Stimulated activated CD4-positive, alpha-beta T cell treated with anti-CD3 and anti-CD28 coated beads, Interleukin-4, amount 100 ng/mL, for 1 hour (primary cell): Measurements from ENCODE around the gene PLXNC1.

ENCODE experiments used
- DNase-seq: peaks from one replicate; pipeline ENCODE4 v3.0.0-alpha.2; 2020

PLXNC1 gene

DNA sequence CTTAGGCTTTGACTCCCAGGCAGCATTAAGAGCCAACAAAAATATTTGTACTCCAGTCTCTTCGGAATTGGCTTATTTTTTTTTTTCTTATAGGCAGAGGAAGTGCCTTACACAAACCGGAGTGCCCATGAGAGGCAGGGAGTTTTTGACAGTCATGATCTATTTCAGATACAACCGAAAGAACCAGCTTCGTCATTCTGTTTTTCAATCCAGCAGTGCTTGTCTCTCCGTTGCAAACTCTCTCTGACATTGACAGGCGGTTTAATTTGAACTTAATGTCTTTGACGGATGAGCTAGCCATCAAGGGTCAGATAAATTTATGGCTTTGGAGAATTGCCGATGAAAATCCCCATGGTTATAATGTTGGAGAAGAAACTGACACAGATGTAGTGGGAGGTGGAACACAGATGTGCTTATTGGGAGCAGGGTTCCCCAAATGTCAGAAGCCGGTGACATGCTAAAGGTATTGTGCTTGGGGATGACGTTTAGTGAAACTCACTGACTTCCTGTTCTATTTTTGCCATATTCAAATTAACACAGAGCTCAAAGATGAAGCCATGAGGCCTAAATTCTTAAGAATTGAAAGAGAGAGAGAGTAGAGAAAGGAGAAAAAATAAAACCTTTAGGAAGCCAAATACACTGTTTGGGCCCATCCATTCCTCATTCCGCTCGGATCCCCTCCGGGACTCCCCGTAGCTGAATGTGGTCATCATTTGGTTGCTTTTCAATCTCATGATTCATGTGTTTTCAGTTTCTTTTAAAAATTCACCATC is 59.7 kb downstream of the PLXNC1 start:
- DNase-seq, result peak; percentile 45

DNA sequence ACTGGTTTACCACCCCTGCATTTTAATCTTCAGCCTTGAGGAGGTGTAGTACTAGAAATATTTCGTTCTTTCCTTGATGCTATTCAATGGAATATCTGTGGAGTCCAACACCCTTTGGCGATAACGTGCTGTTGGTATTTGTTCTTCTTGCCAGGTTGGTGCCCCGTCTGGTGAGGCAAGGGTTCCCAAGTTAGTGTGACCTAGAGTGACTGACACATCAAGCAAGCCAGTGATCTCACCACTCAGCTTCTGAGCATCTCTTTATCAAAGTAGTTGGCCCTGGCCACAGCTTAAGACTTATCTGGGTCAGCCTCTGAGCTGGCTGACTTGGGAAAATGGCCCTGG is 60.2 kb downstream of the PLXNC1 start:
- DNase-seq, result peak; percentile 8

DNA sequence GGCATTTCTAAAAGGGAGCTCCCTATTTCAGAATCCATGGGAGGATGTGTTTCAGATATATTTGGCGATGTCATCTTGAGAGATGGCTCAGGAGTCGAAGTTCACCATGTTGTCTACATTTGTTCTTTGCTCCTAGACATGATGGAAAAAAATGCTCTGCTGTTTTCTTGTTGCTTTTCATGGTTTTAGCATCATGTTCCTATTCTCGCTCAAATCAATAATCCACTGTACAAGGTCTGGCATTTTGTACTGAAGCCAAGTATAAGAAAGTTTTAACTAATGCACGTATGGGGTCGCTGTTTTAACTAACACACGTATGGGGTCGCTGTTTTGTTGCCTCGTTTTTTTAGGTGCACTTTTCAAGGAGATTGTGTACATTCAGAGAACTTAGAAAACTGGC is 60.9 kb downstream of the PLXNC1 start:
- no peak for DNase-seq

DNA sequence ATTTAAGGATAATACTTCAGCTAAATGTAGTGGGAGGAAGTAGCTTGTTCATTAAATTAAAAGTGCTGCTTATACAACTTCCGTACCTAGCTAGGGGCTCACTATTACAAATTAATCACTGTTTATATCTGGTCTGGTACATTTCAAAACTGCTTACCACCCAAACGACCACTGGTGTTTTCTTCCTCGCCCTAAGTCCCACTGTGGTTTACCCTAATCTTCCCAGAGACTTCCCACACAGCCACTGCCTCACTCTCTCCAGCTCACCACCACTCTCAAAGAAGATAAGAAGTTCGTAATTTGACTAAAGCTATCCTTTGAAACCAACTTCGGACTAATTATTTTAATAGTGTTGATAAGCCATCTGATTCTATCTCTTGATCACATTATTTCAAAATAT is 62.6 kb downstream of the PLXNC1 start:
- DNase-seq, result no peak

DNA sequence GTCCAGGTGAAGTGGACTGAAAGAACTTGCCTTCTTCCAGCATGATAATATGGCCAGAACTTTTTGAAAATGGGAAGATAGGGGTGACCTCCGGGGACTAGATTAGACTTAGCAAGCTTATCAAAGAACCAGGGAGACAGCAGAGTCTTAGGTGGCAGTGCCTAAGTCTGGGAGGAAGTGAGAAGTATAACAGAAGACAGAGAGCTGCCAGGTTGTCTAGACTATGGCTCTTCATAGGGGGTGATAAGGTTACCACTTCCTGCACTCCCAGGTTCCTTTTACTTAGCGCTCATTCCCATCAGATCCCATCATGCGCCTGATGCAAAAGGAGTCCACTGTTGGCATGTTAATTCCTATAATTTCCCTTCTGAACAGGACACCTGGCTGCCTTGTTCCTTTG is 69.9 kb downstream of the PLXNC1 start:
- no peak for DNase-seq

DNA sequence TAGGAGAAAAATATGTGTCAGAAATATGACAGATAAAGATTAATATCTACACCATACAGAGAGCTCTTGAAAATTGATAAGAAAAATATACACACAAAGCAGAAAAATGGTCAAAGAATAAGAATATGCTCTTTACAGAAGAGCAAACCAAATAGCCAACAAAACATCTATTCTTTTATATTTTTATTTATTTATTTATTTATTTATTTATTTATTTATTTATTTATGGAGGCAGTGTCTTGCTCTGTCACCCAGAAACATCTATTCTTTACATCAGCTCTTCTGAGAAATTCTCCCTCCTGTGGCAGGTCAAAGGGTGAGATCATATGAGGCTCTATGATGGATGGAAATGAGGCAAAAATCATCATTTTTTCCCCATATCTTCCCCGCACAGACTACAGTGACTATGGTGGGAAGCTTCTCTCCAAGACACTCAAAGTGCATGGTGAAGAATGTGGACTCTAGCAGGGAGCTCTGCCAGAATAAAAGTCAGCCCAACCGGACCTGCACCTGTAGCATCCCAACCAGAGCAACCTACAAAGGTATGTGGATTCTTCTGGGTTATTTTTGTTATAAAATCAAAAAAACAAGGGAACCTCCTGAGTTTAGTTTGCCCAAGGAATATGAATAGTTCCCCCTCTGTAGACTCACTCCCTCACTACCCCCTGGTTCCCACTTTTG is 71.4 kb downstream of the PLXNC1 start:
- DNase-seq, result no peak

DNA sequence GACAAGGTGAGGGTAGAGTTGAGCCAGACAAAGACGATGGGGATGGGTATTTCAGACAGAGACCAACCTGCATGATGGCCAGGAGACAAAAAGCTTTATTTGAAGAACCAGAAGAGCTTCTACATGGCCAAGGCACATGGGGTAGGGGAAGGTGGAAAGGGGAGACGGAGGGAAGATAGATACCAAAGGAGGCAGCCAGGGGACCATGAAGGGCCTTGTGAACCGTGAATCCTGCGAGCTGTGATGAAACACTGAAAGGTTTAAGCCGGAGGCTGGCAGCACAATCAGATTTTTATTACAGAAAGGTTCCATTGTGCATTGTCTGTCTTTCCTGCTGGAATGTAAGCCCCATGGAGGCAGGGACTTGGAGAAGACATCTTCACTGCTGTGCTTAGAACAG is 72.4 kb downstream of the PLXNC1 start:
- DNase-seq, result no peak

DNA sequence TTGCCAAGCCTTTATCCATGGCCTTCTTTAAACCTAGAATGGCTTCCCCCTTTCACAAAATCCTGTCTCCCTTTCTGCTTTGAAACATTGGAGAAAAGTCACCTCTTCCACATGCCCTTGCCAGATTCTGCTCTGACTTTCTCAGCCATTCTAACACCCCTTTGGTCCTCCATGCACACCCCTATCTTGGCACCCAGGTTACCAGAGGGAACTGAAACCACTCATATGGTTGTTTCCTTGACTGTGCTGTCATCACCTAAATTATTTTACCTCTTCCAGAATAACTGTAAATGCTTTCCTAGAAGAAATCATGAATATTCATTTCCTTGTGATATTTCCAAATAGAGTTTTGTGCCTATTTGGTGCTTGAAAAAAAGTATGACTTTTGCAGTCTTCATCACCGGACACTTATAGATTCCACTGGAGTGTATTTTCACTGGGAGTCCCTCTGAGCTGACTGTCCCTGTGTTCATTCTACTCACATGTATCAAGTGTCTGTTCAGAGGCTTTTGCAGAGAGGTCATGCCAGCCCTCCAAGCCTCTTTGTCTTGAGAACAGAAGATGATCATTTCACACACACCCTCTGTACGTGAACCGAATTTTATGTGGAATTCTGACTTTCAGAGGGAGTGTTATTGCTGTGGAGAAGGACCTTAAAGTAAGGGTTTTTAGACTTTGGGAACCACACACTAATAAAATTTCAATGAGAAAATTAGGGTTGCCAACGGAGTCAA is 74.1 kb downstream of the PLXNC1 start:
- no peak for DNase-seq

DNA sequence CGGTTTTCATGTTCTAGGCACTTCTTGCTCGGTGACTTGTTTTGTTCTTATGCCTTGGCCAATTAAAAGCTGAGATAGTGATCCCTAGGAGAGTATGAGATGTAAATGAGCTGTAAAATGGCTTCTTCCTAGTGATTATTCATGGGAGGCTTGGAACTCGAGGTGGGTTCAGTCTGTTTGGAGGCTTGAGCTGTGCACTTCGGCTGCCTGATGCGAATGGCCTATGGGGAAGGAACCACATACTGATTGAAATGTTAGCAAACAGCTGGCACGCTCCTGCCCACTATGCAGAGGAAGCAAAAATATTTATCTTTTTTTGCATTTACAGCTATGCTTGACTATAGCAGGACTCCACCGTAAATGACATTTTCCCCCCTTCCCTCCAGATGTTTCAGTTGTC is 75.5 kb downstream of the PLXNC1 start:
- DNase-seq, result no peak

DNA sequence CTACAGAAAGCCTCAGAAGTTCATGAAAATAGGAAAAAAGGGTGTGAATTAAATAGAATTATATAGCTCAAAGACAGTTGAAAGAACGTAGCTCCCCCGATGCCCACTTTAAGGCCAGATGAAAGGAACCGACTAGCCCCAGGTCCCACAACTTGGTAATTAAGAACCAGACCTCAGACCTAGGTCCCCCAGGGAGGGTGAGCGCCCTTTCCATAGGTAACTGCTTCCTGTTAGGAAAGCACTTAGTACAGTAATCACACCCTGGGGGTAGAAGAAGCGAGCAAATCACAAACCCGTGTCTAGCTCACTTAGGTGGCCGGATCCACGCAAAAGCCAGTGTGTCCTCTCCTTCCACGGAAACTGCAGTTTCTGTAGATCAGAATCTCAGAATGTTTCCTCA is 77.1 kb downstream of the PLXNC1 start:
- no peak for DNase-seq

DNA sequence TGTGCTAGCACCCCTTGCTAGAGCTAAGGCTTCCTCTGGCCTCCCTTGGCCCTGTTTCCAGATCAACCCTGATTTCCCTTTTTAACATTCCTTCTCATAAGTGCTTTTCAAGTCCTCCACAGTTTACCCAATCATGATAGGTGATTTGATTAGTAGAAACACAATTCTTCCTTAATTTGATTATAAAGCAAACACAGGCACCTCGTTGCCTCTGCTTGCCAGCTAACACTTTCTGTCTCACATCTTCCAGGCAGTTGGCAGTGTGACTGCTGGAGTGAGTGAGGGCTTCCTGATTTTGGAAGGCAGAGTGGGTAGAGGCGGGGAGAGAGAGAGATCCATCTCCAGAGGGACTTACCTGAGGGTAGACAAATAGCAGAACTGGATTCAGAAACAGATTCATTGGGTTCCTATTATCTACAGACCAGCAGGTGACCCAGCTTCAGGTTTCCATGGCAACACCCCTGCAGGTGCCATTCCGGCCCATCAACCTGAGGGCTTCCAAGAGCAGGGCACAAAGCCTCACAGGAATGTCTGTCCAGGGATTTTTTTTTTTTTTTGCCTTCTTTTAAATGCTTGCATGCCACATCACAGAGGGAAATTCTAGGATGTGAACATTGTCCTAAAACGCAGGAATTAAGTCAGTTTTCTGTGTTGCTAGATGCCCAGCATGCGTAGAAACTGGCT is 77.7 kb downstream of the PLXNC1 start:
- no peak for DNase-seq

DNA sequence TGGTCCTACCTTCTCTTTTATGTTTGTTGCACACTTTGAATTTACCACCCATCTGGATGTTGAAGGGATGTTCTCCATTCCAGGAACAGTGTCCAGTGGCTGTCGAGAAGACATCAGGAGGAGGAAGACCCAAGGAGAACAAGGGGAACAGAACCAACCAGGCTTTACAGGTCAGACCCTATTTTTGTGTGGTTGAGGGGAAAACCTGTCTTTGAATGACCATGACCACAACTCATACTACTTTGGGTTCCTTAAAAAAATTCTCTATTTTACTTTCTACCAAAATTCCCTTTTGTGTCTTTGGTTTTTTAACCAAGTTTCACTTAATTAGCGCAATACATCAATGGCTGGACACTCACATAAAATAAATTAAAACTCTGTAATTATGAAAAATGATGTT is 78.7 kb downstream of the PLXNC1 start:
- no peak for DNase-seq

DNA sequence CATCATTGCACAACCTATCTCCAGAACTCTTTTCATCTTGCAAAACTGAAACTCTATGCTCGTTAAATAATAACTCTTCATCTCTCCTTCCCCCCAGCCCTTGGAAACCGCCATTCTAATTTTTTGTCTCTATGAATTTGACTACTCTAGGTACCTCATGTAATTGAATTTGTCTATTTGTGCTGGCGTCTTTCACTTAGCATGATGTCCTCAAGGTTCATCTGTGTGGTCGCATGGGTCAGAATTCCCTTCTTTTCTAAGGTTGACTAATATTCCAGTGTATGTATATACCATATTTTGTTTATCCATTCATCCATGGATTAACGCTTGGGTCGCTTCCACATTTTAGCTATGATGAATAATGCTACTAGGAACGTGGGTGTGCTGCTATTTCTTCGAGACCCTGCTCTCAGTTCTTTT is 80.1 kb downstream of the PLXNC1 start:
- no peak for DNase-seq

DNA sequence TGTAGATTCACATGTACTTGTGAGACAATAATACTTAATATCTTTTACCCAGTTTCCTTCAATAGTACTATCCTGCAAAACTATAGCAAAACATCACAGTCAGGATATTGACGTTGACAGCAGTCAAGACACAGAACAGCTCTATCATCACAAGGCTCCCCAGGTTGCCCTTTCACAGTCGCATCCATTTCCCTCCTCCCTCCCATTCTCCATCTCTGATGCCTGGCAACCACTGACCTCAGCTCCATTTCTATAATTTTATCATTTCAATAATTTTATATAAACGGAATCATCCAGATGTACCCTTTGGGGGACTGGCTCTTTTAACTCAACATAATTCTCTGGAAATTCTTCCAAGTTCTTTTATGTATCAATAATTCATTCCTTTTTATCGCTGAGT is 81.5 kb downstream of the PLXNC1 start:
- DNase-seq, result no peak

DNA sequence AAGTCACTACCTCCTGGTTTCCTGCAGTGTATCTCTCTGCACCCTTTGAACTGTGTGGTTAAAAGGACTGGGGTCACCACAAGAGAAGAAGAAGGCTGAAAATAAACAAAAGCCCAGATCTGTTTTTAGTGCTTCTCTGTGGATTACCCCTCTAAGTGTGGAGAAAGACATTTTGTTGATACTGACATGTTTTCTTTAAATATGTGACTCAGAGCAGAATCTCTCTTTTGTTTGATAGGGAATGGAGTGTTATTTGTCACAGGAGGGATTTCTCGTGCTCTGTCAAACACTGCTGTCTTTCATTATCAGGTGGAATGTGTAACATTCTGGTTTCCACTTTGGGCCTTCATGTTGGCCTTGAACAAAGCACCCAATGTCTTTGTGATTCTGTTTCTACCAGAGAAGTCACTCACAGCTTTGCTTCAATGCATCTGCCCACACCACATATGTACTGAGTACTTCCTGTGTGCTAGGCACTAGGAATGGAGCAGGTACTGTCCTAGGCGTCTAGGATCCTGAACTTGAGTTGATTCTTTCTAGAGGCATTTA is 82.1 kb downstream of the PLXNC1 start:
- DNase-seq, result no peak

DNA sequence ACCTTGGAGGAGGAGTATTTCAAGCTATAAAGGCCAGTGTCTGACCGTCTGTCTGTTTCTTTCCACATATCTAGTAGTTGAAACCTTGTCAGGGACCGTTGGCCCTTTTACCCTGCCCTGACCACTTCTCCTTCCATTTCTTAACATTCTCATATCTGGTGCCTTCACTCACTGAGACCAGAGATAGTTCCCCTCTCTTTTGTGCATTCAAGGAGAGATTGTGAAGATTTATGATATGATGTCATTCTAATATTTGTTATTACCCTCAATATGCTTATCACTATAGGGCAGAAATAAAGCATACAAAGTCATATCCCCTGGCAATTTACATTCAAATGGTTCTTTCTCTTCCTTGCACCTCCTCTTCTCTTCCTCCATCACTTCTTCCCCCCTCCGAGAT is 83.3 kb downstream of the PLXNC1 start:
- no peak for DNase-seq

DNA sequence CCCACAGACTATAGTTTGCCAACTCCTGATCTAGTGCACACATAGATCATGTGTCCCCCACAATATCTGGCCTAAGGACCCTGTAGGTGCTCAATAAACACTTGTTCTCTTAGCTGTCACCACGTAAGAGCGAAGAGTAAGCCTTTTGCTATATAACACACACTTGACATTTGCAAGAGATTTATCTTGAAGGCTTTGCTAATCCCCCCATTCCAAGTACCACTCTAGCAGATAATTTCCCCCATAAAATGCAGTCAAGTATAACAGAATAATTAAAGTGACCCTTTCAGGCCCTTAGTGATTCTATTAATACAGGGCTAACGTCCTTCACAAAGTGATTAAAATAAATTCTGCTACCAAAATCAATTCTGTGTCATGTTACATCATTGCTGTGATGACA is 87.5 kb downstream of the PLXNC1 start:
- DNase-seq, result no peak

DNA sequence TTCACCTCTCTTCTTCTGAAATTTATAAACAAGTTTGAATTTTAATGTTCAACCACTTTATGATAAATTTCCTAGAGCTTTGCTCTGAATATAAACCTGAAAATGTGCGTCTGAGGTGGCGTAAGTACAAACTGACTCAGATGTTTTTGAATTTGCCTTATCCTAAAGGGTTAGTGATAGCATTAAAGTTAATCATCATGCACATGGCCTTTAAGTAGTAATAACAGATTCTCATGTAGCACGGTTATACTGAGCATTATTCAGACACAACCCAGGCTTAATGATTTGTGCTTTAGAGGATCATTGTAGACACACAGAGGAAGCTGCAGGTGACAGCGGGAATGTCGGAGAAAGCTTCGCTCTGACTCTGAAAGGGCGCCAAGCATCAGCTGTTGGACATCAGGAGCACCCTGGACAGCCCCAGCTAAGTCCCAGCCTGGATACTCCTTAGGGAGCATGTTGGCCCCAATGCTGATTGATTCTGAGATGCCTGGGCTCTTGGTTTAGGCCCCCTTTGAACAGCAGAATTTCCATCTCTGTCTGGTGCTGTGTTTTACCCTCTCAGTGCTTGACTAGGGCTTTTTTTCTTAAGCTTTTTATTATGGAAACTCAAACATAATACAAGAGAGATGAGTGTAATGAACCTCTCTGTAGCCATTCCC is 91.1 kb downstream of the PLXNC1 start:
- no peak for DNase-seq

DNA sequence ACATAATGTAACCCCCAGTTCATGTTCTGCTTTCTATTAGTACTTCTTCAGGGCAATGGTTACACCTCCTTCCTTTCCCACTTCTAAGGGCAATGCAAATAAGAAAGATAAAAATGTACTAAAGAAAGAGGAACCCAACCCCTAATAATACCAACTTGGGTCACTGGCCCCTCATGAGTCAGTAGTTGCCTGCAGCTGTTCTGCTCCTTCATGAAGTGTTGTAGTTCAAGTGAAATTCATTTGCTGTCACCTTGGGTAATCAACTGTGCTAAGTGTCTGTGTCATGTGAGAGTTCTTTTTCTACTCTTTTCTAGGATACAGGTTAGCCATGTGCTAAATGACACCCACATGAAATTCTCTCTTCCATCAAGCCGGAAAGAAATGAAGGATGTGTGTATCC is 91.8 kb downstream of the PLXNC1 start:
- no peak for DNase-seq

DNA sequence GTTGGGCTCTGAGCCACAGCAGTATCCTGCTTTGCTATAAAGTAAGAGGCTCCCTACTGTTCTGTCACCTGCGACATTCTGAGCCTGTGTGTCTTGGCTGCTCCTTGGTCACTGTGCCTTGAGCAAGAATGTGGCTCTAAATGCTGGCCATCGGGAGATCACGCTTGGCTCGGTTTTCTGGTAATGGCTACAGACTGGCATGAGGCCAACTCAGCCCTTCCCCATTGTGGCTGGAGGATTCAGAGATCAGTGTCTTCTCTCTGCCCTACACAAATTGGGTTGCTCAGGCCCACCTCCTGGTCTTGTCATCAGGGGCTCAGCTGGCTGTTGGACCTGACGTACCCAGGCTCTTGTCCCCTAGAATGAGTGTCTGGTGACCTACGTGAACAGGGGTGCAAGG is 94.5 kb downstream of the PLXNC1 start:
- DNase-seq, result no peak

DNA sequence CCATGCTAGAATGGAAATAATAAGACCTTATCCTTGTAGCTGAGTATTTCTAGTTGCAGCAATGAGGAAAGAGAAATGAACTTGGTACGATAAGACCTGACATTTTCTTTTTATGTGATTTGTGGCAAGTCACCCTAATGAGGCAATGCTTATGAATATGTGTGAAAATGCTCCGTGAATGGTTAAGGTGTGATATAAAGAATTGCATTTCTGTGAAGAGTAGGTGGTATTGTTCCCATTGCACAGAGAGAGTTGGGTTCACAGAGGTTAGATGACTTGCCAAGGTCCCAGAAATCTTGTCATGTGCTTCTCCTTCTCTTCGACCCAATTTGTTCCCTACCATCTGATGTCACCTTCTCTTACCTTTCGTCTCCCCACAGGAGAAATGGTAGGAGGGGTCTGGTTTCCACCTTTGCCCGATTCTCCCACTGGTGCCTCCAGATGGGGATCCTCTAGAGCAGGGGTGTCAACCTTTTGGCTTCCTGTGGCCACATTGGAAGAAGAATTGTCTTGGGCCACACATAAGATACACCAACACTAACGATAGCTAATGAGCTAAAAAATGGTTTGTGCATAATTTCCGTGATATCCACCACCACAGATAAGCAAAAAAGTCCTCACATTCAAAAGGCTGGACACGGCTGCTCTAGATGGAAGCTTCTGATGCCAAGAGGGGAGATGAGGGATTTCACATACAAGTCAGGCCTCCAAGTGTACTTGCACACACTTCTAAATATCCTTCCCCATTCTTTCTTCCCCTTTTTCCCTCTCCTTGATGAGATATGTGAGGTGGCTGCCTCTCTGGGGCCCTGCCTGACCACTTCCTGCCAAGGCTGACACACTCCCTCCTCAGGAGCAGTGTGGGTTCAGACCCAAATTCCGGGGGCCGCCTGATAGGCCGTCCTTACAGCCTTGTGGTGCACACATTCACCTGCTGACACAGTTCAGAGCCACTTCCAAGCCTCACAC is 96.1 kb downstream of the PLXNC1 start:
- peak; percentile 9 for DNase-seq
